Measurements from ENCODE around the gene ZC3H7B. TPM values are rescaled to one million over a fixed set of nuclear protein-coding genes. Genes with fewer than 3 reads are reported as not detected.

The ZC3H7B gene
- total RNA-seq, 1 experiment from 2014 or later, result 53.4 TPM

DNA sequence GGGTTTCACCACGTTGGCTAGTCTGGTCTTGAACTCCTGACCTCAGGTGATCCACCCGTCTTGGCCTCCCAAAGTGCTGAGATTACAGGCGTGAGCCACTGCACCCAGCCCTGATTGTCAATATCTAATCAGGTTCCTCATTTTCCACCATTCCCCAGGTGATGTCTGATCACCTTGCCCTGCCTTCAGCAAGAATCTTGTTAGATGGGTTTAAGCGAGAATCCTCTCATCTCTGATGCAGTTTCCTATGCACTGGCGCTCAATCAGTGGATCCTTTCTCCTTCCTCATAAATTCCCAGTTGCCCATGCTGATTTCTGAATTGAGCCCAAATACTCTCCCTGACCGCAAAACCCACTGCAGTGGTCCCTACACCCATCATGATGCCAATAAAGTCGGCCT lies 664 bp upstream of the ZC3H7B start:
- POLR2A ChIA-PET, result interaction anchor here (0.7 to 5.5 kb wide), 7 partner anchors 12 to 207 kb away, joined by 3 to 88 read pairs (median 5); partner anchors contain the start of gene RANGAP1
- CTCF ChIA-PET, result interaction anchor here (0.6 to 0.7 kb wide), 2 partner anchors 25 to 63 kb away, joined by 3 to 4 read pairs; no protein-coding TSS in a partner anchor
- no TSS peak for BruUV-seq (replicated peaks)
- DNase-seq (ENCODE audit: unreplicated experiment), result no peak
- TF ChIP-seq, protein P1, sequence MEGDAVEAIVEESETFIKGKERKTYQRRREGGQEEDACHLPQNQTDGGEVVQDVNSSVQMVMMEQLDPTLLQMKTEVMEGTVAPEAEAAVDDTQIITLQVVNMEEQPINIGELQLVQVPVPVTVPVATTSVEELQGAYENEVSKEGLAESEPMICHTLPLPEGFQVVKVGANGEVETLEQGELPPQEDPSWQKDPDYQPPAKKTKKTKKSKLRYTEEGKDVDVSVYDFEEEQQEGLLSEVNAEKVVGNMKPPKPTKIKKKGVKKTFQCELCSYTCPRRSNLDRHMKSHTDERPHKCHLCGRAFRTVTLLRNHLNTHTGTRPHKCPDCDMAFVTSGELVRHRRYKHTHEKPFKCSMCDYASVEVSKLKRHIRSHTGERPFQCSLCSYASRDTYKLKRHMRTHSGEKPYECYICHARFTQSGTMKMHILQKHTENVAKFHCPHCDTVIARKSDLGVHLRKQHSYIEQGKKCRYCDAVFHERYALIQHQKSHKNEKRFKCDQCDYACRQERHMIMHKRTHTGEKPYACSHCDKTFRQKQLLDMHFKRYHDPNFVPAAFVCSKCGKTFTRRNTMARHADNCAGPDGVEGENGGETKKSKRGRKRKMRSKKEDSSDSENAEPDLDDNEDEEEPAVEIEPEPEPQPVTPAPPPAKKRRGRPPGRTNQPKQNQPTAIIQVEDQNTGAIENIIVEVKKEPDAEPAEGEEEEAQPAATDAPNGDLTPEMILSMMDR (IDR thresholded peaks at IDR 0.05; ENCODE audit: unreplicated experiment), result no peak
- H3K4me1 Mint-ChIP-seq (ENCODE audit: insufficient read depth, unreplicated experiment), result peaks cover 22% of the 10 kb centered on the region
- H3K4me3 Mint-ChIP-seq (ENCODE audit: unreplicated experiment), result peak overlapping the region; percentile 75
- peaks cover 9% of the 10 kb centered on the region for H3K36me3 Mint-ChIP-seq (ENCODE audit: insufficient read depth, unreplicated experiment)
- no peaks in the 10 kb centered on the region for H3K27me3 Mint-ChIP-seq (ENCODE audit: insufficient read depth, unreplicated experiment)
- intact Hi-C loops (cut with micrococcal nuclease), result loop anchor here (1.0 kb wide), 1 partner anchor 44 kb away; no protein-coding TSS in a partner anchor
- H3K9me3 Mint-ChIP-seq (ENCODE audit: unreplicated experiment), result no peaks in the 10 kb centered on the region
- no peak overlapping the region for H3K27ac Mint-ChIP-seq (ENCODE audit: low read depth, unreplicated experiment)

DNA sequence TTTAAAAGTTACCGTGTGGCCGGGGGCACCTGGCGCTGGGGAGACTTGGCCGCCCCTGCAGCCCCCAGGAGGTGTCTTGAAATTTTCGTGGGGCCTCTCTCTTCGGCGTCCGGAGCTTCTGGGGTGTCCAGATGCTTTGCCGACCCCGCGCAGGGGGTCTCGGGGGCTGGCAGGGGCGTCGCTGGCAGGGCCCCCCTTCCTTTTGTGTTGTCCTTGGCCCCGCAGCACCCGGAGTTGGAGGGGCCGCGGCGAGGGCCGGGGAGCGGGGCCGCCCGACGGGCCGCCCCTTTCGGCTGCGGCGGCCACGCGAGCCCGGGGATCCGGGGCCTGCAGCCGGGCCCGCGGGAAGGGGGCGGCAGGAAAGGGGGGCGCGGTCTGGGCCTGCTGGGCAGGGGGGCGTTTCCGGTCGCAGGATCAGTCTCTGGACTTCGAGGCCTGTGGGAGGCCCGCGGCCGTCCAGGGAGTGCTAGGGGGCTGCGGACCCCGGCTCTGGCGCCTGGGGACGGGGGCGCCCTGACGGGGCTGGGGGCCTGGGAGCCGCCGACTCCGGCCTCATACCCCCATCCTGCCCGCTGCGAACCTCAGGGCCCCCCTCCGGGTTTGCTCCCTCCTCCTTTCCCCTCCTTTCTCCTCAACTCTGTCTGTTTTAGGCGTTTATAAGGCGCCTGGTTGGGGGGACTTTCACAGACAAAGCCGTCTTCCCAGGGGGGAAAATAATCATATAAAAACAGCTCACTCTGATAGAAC lies 869 bp downstream of the ZC3H7B start:
- DNase-seq (ENCODE audit: unreplicated experiment), result no peak
- Mint-ChIP-seq H3K27ac (ENCODE audit: low read depth, unreplicated experiment) (peak overlapping the region; percentile 90), H3K9me3 (ENCODE audit: unreplicated experiment) (no peaks in the 10 kb centered on the region), H3K27me3 (ENCODE audit: insufficient read depth, unreplicated experiment) (no peaks in the 10 kb centered on the region), H3K36me3 (ENCODE audit: insufficient read depth, unreplicated experiment) (peaks cover 17% of the 10 kb centered on the region), H3K4me1 (ENCODE audit: insufficient read depth, unreplicated experiment) (peaks cover 26% of the 10 kb centered on the region), H3K4me3 (ENCODE audit: unreplicated experiment) (peak overlapping the region; percentile 75)
- TF ChIP-seq, protein P1 (IDR thresholded peaks at IDR 0.05; ENCODE audit: unreplicated experiment), result no peak
- intact Hi-C loops (cut with micrococcal nuclease), result no loop called here
- no TSS peak for BruUV-seq (replicated peaks)
- POLR2A ChIA-PET, result interaction anchor here (0.6 to 5.5 kb wide), 16 partner anchors 11 to 351 kb away, joined by 3 to 88 read pairs (median 4); partner anchors contain the start of genes RANGAP1, RBX1 and TEF
- CTCF ChIA-PET, result interaction anchor here (0.8 to 1.2 kb wide), 2 partner anchors 15 to 46 kb away, joined by 3 to 5 read pairs; no protein-coding TSS in a partner anchor

DNA sequence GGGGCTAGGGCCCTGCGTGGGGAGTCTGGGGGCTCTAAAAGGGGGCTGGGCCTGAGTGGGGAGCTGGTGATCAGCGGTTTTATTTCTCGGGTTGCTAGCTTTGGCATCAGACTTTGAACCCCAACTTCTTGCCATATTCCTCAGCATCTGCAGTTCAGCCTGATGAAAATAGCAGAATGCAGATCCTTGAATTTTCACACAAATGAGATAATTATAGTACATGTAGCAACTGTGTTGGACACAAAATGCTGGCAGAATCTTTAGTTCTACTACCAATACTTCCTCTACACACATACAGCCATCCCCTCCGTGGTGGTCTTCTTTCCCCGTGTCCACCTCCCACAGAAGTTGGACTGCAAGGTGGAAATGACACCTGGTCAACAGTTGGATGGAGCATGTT lies 1.5 kb downstream of the ZC3H7B start:
- CTCF ChIA-PET, result interaction anchor here (1.2 kb wide), 1 partner anchor 46 kb away, joined by 5 read pairs; no protein-coding TSS in a partner anchor
- Mint-ChIP-seq H3K36me3 (ENCODE audit: insufficient read depth, unreplicated experiment) (peaks cover 23% of the 10 kb centered on the region), H3K4me3 (ENCODE audit: unreplicated experiment) (peak overlapping the region; percentile 75), H3K9me3 (ENCODE audit: unreplicated experiment) (no peaks in the 10 kb centered on the region), H3K27me3 (ENCODE audit: insufficient read depth, unreplicated experiment) (no peaks in the 10 kb centered on the region), H3K4me1 (ENCODE audit: insufficient read depth, unreplicated experiment) (peaks cover 31% of the 10 kb centered on the region), H3K27ac (ENCODE audit: low read depth, unreplicated experiment) (peak overlapping the region; percentile 90)
- TF ChIP-seq, protein P1 (IDR thresholded peaks at IDR 0.05; ENCODE audit: unreplicated experiment), result no peak
- BruUV-seq (replicated peaks), result no TSS peak
- intact Hi-C loops (cut with micrococcal nuclease), result no loop called here
- DNase-seq (ENCODE audit: unreplicated experiment), result no peak
- POLR2A ChIA-PET, result interaction anchor here (0.6 to 5.5 kb wide), 11 partner anchors 16 to 215 kb away, joined by 3 to 88 read pairs (median 3); partner anchors contain the start of genes RANGAP1 and TEF

DNA sequence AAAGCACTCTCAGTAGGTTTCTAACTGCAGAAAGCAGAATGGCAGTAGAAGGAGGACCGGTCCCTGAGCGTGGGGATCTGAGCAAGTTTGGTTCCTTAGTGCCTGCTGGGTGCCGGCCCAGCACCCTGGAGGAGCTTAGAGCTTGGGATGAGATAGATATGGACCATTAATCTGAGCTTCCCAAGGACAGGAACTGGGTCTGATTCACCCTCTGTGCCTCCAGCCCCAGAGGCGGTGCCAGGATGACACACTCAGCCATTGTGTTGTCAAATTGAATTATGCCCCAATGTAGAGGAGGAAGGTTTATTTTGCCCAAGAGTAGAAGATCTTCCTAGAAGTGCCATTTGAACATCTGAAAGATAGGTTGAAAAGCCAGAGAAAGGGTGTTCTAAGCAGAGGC lies 4.3 kb downstream of the ZC3H7B start:
- Mint-ChIP-seq H3K36me3 (ENCODE audit: insufficient read depth, unreplicated experiment) (peaks cover 39% of the 10 kb centered on the region), H3K27me3 (ENCODE audit: insufficient read depth, unreplicated experiment) (no peaks in the 10 kb centered on the region), H3K4me1 (ENCODE audit: insufficient read depth, unreplicated experiment) (peaks cover 37% of the 10 kb centered on the region), H3K9me3 (ENCODE audit: unreplicated experiment) (no peaks in the 10 kb centered on the region), H3K27ac (ENCODE audit: low read depth, unreplicated experiment) (peak overlapping the region; percentile 66), H3K4me3 (ENCODE audit: unreplicated experiment) (no peak overlapping the region)
- TF ChIP-seq, protein P1 (IDR thresholded peaks at IDR 0.05; ENCODE audit: unreplicated experiment), result no peak
- peak; percentile 83 for DNase-seq (ENCODE audit: unreplicated experiment)
- intact Hi-C loops (cut with micrococcal nuclease), result no loop called here
- ChIA-PET POLR2A (interaction anchor here (0.7 to 2.1 kb wide), 7 partner anchors 12 to 374 kb away, joined by 3 to 13 read pairs (median 4); partner anchors contain the start of genes RANGAP1 and TEF), CTCF (interaction anchor here (0.5 to 1.2 kb wide), 4 partner anchors 17 to 547 kb away, joined by 3 to 4 read pairs (median 3); no protein-coding TSS in a partner anchor)
- no TSS peak for BruUV-seq (replicated peaks)

Measured in MCF 10A (cell line).